Endothelial cell of umbilical vein (primary cell): ENCODE data around the gene GAS2L3. TPM values are rescaled to one million over a fixed set of nuclear protein-coding genes. Genes with fewer than 3 reads are reported as not detected.
"Not testable (repeated sequence)": the region's sequence is repeated elsewhere in the genome, so short reads cannot be mapped to it uniquely, and the experiment has no call there.

Source experiments
- BruUV-seq: library from RNA; stranded (reverse); fragments of 400-500 nt; replicated peaks from 2 replicates; lab custom pipeline; 2021; lab: Mats Ljungman, UMichigan
- CTCF ChIA-PET: fragments of 300-600, 350-600 bp; sonication (Branson Sonifier 250); formaldehyde crosslinking; loops from one replicate; lab custom pipeline; 2021; ENCODE audit warnings: antibody characterized with exemption, inconsistent platforms; lab: Charles Lee
- POLR2A ChIA-PET: fragments of 300-600, 350-600 bp; sonication (Branson Sonifier 250); formaldehyde crosslinking; loops from one replicate; lab custom pipeline; 2021; ENCODE audit warnings: antibody characterized with exemption, inconsistent platforms; lab: Charles Lee
- DNase-seq: peaks from one replicate; pipeline ENCODE4 v3.0.0-alpha.2; 2011; ENCODE audit warnings: low read depth, low spot score
- FAIRE-seq: peaks from 2 replicates; lab custom pipeline; 2011; peaks lifted over from hg19 to GRCh38; lab: Jason Lieb, UNC
- H2AFZ ChIP-seq: 2 replicates; pipeline ENCODE4 v1.6.0; 2012; ENCODE audit warnings: low read depth, low read length, control low read depth, inconsistent platforms
- H3K27ac ChIP-seq: 2 replicates; pipeline ENCODE4 v1.5.1; 2011; ENCODE audit warnings: low read depth, mild to moderate bottlenecking, control low read depth, low read length, moderate library complexity; ENCODE audit not compliant: insufficient read depth
- H3K27me3 ChIP-seq, 2 experiments: 2 replicates each; pipeline versions ENCODE4 v1.6.0 to v1.6.1; 2011; ENCODE audit warnings: low read length in 2 of 2, mixed read lengths in 1 of 2; ENCODE audit not compliant: control insufficient read depth in 2 of 2, insufficient read depth in 2 of 2
- H3K36me3 ChIP-seq, 2 experiments: 2 replicates in 1 of 2; 3 replicates in 1 of 2; pipeline ENCODE4 v1.5.1; 2011; ENCODE audit warnings: low read length in 2 of 2, mild to moderate bottlenecking in 1 of 2, moderate library complexity in 1 of 2; ENCODE audit not compliant: control insufficient read depth in 2 of 2, insufficient read depth in 2 of 2; ENCODE audit errors: extremely low read depth in 1 of 2
- H3K4me1 ChIP-seq: 3 replicates; pipeline ENCODE4 v1.5.1; 2011; ENCODE audit warnings: mild to moderate bottlenecking, low read length; ENCODE audit not compliant: control insufficient read depth, insufficient read depth; ENCODE audit errors: extremely low read depth
- H3K4me2 ChIP-seq: 2 replicates; pipeline ENCODE4 v1.6.1; 2011; ENCODE audit warnings: low read length, control low read depth, mixed read lengths; ENCODE audit not compliant: insufficient read depth
- H3K4me3 ChIP-seq, 3 experiments: fragments of 200-600 bp in 1 of 3; sonication (generic), shearing (Covaris generic) in 1 of 3; replicated peaks in 1 of 3; 2 replicates each; pipeline ENCODE4 v1.5.1; 2011 to 2016; ENCODE audit warnings: control low read depth in 3 of 3, low read length in 3 of 3, mild to moderate bottlenecking in 2 of 3, inconsistent platforms in 1 of 3, low read depth in 1 of 3, moderate library complexity in 1 of 3; ENCODE audit not compliant: insufficient read depth in 1 of 3
- H3K79me2 ChIP-seq: 2 replicates; pipeline ENCODE4 v1.6.0; 2012; ENCODE audit warnings: low read length, inconsistent platforms; ENCODE audit not compliant: control insufficient read depth, insufficient read depth
- H3K9ac ChIP-seq: replicated peaks from 2 replicates; pipeline ENCODE3; 2011; ENCODE audit warnings: low read length, control low read depth; ENCODE audit not compliant: insufficient read depth; ENCODE audit errors: extremely low read depth
- H3K9me1 ChIP-seq: replicated peaks from 3 replicates; pipeline ENCODE4 v1.6.0; 2011; ENCODE audit warnings: mild to moderate bottlenecking, low read length; ENCODE audit not compliant: control insufficient read depth, insufficient read depth; ENCODE audit errors: extremely low read depth
- H3K9me3 ChIP-seq: replicated peaks from 2 replicates; pipeline ENCODE4 v1.5.1; 2012; ENCODE audit warnings: low read length, inconsistent platforms; ENCODE audit not compliant: control insufficient read depth, insufficient read depth
- H4K20me1 ChIP-seq: replicated peaks from 2 replicates; pipeline ENCODE3; 2011; ENCODE audit warnings: mild to moderate bottlenecking, low read length; ENCODE audit not compliant: control insufficient read depth, insufficient read depth; ENCODE audit errors: extremely low read depth
- EZH2 ChIP-seq: IDR thresholded peaks from 2 replicates; pipeline ENCODE4 v1.6.1; 2012; ENCODE audit warnings: borderline replicate concordance, low read depth, mild to moderate bottlenecking, moderate library complexity, low read length, inconsistent platforms; ENCODE audit not compliant: severe bottlenecking
- FOS ChIP-seq: IDR thresholded peaks from 2 replicates; pipeline ENCODE4 v1.6.1; 2011; ENCODE audit warnings: mild to moderate bottlenecking, low read length, moderate library complexity, borderline replicate concordance; ENCODE audit not compliant: insufficient read depth
- GATA2 ChIP-seq: IDR thresholded peaks from 2 replicates; pipeline ENCODE4 v1.7.0; 2011; ENCODE audit warnings: low read depth, mild to moderate bottlenecking, moderate library complexity, mixed read lengths, low read length; ENCODE audit not compliant: insufficient read length, insufficient read depth
- JUN ChIP-seq: IDR thresholded peaks from 2 replicates; pipeline ENCODE4 v1.6.1; 2011; ENCODE audit warnings: borderline replicate concordance, low read depth; ENCODE audit not compliant: insufficient read length, insufficient read depth
- MYC ChIP-seq: IDR thresholded peaks from one replicate; pipeline ENCODE4 v1.6.1; 2011; ENCODE audit warnings: mild to moderate bottlenecking, low read depth, low read length
- POLR2A ChIP-seq: IDR thresholded peaks from 2 replicates; pipeline ENCODE4 v1.6.1; 2012; ENCODE audit warnings: low read depth, mild to moderate bottlenecking, control low read depth, low read length
- POLR2AphosphoS5 ChIP-seq: IDR thresholded peaks from 2 replicates; pipeline ENCODE4 v1.6.1; 2012; ENCODE audit warnings: low read depth, mild to moderate bottlenecking, control low read depth, low read length, moderate library complexity; ENCODE audit not compliant: insufficient read depth
- dilution Hi-C: fragments of 300-500 bp; cut with MboI; formaldehyde crosslinking; loops from one replicate; pipeline ENCODE4 v1.15.0; 2019; ENCODE audit warnings: low sequenced_read_pairs; ENCODE audit not compliant: extremely low pct_ligation_motif_present
- intact Hi-C: fragments of 100-400 bp; cut with micrococcal nuclease; formaldehyde crosslinking; loops from one replicate; pipeline ENCODE4 v1.10.0; 2022
- polyA plus RNA-seq, 4 experiments: library from polyadenylated mRNA; depleted of rRNA in 3 of 4; stranded (reverse) in 3 of 4; unstranded in 1 of 4; fragments of >200 nt; gene quantifications; 2 replicates each; pipeline versions ENCODE4 v1.2.1 to v1.2.3, GENCODE V29; 2011 to 2012; ENCODE audit warnings: missing spikeins in 1 of 4
- total RNA-seq: library from RNA; stranded (reverse); gene quantifications from 2 replicates; pipeline ENCODE4 v1.2.3, GENCODE V29; 2021
- TF ChIP-seq, protein P1 (sequence below): IDR thresholded peaks from 2 replicates; pipeline ENCODE4 v1.6.1; 2011; ENCODE audit not compliant: insufficient read depth, insufficient read length
- TF ChIP-seq, protein P2 (sequence below), 2 donors: IDR thresholded peaks; 1 replicate in 1 of 2; 2 replicates in 1 of 2; pipeline ENCODE4 v1.5.1; 2011; ENCODE audit warnings: low read length in 2 of 2, mild to moderate bottlenecking in 2 of 2, moderate library complexity in 2 of 2, control low read depth in 1 of 2, inconsistent platforms in 1 of 2, low read depth in 1 of 2; ENCODE audit not compliant: insufficient read depth in 1 of 2; ENCODE audit errors: extremely low read depth in 1 of 2

GAS2L3 gene
- total and polyA plus RNA-seq, 2 donors (not counting 3 experiments of a cell fraction or from before 2014, with no cell fraction given): 6.5 to 47.1 TPM

DNA sequence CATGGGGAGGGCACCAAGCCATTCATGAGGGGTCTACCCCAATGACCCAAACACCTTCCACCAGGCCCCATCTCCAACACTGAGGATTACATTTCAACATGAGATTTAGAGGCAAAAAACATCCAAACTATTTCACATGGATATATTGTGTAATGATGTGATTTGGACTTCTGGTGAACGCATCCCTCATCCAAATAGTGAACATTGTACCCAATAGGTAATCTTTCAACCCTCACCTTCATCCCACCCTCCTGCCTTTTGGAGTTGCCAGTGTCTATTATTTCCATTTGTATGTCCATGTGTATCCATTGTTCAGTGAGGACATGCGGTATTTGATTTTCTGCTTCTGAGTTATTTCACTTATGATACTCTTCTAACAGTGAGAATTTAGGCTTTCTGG, 16.1 kb upstream of the GAS2L3 start:
- dilution Hi-C loops (no loop called here), intact Hi-C loops (loop anchor here (10.0 kb wide), 1 partner anchor 187 kb away; no protein-coding TSS in a partner anchor)
- DNase-seq (no peak), FAIRE-seq (no peak)
- H3K4me1 ChIP-seq: peaks cover 3% of the 10 kb centered on the region
- peaks cover 2% of the 10 kb centered on the region in 2 experiments for H3K27me3 ChIP-seq
- no peaks in the 10 kb centered on the region for H3K36me3 ChIP-seq
- no peak overlapping the region for H3K27ac ChIP-seq
- H3K9me3 ChIP-seq: no peaks in the 10 kb centered on the region
- no TSS peak for BruUV-seq
- H3K4me3 ChIP-seq: no peak overlapping the region
- no peak for TF ChIP-seq POLR2A
- TF ChIP-seq MYC: no peak
- TF ChIP-seq POLR2AphosphoS5: no peak
- no peak for TF ChIP-seq JUN
- TF ChIP-seq, protein P1, sequence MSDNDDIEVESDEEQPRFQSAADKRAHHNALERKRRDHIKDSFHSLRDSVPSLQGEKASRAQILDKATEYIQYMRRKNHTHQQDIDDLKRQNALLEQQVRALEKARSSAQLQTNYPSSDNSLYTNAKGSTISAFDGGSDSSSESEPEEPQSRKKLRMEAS: no peak
- TF ChIP-seq EZH2: no peak
- TF ChIP-seq, protein P2, sequence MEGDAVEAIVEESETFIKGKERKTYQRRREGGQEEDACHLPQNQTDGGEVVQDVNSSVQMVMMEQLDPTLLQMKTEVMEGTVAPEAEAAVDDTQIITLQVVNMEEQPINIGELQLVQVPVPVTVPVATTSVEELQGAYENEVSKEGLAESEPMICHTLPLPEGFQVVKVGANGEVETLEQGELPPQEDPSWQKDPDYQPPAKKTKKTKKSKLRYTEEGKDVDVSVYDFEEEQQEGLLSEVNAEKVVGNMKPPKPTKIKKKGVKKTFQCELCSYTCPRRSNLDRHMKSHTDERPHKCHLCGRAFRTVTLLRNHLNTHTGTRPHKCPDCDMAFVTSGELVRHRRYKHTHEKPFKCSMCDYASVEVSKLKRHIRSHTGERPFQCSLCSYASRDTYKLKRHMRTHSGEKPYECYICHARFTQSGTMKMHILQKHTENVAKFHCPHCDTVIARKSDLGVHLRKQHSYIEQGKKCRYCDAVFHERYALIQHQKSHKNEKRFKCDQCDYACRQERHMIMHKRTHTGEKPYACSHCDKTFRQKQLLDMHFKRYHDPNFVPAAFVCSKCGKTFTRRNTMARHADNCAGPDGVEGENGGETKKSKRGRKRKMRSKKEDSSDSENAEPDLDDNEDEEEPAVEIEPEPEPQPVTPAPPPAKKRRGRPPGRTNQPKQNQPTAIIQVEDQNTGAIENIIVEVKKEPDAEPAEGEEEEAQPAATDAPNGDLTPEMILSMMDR (IDR thresholded peaks at IDR 0.05; ENCODE audit: extremely low read depth in 1 of 2, insufficient read depth in 1 of 2, low read depth in 1 of 2, low read length in 2 of 2): no peak
- no peak for TF ChIP-seq FOS
- TF ChIP-seq GATA2: no peak
- no peaks in the 10 kb centered on the region for H3K9me1 ChIP-seq
- no peak overlapping the region for H2AFZ ChIP-seq
- POLR2A ChIA-PET: no interaction called here
- no peaks in the 10 kb centered on the region for H4K20me1 ChIP-seq
- H3K9ac ChIP-seq: no peak overlapping the region
- CTCF ChIA-PET: no interaction called here
- H3K79me2 ChIP-seq: no peaks in the 10 kb centered on the region
- no peak overlapping the region for H3K4me2 ChIP-seq

DNA sequence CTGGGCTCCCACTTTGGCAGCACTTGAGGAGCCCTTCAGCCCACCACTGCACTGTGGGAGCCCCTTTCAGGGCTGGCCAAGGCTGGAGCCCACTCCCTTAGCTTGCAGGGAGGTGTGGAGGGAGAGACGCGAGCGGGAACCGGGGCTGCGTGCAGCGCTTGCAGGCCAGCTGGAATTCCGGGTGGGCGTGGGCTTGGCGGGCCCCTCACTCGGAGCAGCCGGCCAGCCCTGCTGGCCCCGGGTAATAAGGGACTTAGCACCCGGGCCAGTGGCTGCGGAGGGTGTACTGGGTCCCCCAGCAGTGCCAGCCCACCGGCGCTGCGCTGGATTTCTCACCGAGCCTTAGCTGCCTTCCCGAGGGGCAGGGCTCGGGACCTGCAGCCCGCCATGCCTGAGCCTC, 14.2 kb upstream of the GAS2L3 start:
- H3K27ac ChIP-seq, H3K9me1 ChIP-seq, BruUV-seq, H3K4me2 ChIP-seq, FAIRE-seq, H3K36me3 ChIP-seq, DNase-seq, dilution Hi-C loops, H3K79me2 ChIP-seq, H3K9me3 ChIP-seq, H3K9ac ChIP-seq, POLR2A ChIA-PET, H4K20me1 ChIP-seq, CTCF ChIA-PET, H3K4me3 ChIP-seq, H2AFZ ChIP-seq, H3K27me3 ChIP-seq: not testable (repeated sequence)
- intact Hi-C loops: loop anchor here (10.0 kb wide), 1 partner anchor 186 kb away; no protein-coding TSS in a partner anchor
- peaks cover 10% of the 10 kb centered on the region for H3K4me1 ChIP-seq
